HG03571 (cell line): ENCODE measurements around the gene YTHDF1.

Source experiments
- ATAC-seq: cut with Tn5 transposase; IDR thresholded peaks from one replicate; pipeline ENCODE4 v1.9.1; 2021; ENCODE audit not compliant: unreplicated experiment

The YTHDF1 gene

DNA sequence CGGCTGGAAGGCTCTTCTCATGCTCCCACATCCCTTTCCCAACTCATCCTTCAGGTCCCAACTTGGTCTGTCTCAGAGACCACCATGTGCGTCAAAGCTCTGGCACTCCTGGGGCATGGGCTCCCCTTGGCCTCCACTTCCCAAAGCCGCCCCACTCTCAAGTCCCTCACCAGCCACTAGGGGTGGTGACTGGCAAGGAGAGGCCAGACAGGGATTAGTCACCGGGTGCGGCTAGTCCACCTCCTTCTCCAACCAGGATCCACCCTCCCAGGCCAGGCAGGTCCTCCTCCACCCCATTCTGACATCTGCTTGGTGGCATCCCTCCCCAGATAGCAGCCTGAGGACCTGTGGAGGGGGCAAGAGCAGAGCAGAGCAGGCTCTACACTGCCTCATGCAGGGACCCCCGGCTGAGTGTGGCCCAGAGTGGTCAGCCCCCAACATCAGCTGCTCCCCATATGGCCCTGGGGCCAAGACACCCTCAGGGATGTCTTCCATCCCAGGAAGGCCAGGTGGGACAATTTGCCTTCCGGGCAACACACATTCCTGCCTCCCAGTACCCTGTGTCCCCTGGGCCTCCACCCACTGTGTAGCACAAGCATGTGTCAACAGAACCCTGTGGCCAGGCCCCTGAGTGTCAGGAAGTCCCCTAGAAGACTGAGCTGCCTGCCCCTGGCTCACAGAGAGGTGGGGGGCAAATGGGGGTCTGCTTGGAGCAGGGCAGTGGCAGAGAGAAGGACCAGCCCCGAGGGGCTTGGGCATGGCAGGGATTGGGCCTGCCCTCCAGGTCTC, 29.2 kb downstream of the YTHDF1 start:
- ATAC-seq: no peak

- no peak for ATAC-seq
Measured at GRCh38 chr20:63186084-63186483, 29.8 kb downstream of the YTHDF1 start.

DNA sequence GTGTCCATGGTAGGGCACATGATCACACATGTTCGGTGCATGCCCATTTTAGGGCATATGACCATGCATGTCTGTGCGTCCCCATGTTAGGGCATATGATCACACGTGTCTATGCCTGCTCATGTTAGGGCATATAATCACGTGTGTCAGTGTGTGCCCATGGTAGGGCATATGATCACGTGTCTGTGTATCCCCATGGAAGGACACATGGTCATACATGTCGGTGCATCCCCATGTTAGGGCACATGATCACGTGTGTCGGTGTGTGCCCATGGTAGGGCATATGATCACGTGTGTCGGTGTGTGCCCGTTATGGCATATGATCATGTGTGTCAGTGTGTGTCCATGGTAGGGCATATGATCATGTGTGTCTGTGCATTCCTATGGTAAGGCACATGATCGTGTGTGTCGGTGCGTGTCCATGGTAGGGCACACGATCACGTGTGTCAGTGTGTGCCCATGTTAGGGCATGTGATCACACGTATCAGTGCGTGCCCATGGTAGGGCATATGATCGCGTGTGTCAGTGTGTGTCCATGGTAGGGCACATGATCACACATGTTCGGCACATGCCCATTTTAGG, 30.6 kb downstream of the YTHDF1 start:
- no peak for ATAC-seq

- no peak for ATAC-seq
Measured at GRCh38 chr20:63183422-63184146, 32.3 kb downstream of the YTHDF1 start.

DNA sequence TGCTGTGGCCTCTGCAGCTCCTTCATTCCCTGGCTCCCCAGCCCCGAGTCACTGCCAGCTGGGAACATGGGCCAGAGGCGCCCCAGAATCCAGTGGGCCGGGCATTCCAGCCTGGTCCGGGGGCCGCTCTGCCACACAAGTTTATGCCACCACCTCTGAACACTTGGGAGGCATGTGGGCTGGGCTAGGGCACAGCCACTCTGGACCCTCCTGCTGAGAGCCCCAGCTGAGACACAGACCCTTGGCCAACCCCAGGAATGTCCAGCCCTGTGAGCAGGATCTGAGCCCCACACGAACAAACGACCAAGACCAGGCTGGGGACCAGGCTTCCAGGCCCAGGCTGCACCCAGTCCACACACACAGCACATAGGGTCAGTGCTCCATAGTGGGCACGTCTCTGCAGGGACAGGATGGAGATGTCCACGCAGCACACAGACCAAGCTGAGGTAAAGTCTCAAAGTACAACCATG, 33.0 kb downstream of the YTHDF1 start:
- no peak for ATAC-seq

DNA sequence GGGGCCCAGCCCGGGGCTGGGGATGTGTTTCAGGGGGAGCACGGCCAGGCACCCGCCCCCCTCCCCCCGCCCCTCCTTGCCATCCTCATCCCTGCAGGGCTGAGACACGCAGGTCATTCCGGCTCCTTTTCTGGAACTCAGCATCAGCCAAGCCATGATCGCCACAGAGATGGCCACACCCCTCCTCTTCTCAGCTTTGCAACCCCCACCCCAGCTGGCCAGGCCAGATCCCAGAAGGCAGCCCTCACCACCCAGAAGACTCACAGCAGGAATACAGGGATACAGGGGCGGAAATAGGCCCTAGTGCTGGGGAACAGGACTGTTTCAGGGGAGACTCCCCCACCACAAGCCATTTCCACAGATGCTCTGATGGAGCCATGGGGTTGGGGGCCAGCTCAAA, 33.5 kb downstream of the YTHDF1 start:
- ATAC-seq: no peak

DNA sequence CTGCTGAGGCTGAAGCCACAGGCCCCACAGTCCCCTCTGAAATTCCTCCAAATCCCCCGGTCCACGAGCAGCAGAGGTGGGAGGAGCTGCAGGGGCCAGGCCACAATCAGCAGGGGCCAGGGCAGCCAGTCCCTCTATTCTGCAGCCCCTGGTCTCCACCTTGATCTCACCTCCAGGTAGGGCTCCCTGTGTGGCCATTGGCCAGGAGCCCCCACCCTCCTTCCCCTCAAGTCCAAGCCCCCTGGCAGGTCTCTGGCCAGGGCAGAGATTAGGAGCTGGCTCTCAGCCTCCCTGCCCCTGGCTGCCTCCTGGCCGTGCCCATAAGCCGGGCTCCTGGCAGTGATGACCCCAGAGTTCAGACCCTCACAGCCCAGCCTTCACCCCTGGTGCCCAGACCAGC, 34.7 kb downstream of the YTHDF1 start:
- ATAC-seq: no peak

GRCh38 chr20:63180569-63181185, 35.3 kb downstream of the YTHDF1 start:
- no peak for ATAC-seq

DNA sequence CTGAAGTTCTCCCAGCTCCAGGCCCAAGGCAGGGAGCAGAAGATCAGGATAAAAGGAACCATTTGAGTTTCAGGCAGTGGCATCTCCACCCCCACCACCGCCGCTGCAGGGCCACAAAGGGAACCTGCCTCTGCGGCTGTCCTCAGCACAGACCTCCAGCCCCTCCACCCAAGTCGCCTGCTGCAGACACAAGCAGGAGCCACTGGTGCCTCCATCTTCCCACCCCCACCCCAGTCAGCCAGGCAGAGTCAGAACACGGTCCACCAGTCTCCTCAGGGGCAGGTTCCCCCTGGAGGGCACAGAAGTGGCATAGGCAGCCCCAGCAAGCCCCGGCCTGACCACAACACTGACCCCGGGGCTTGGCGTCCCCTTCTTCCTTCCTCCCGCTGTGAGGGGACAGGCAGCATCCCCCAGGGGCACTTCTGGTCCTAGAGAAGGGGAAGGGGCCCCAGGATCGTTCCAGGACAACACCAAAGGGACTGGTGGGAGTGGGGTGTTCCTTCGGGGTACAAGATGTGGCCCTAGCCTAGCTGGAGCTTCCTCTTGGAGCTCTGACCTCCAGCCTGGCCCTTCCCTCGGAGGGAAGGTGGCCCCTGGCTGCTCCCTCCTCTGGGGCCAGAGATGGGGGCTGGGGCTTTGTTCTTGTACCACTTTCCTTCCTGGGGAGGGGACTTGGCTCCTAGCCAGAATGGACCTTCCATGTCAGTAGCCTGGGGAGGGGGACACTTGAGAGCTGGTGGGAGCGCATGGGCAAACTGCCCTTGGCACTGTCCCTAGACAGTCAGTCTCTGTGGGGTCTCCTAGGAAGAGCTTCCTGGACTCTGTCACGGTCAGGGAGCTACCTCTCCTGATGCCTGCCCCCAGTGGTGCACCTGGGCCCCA, 36.0 kb downstream of the YTHDF1 start:
- no peak for ATAC-seq

DNA sequence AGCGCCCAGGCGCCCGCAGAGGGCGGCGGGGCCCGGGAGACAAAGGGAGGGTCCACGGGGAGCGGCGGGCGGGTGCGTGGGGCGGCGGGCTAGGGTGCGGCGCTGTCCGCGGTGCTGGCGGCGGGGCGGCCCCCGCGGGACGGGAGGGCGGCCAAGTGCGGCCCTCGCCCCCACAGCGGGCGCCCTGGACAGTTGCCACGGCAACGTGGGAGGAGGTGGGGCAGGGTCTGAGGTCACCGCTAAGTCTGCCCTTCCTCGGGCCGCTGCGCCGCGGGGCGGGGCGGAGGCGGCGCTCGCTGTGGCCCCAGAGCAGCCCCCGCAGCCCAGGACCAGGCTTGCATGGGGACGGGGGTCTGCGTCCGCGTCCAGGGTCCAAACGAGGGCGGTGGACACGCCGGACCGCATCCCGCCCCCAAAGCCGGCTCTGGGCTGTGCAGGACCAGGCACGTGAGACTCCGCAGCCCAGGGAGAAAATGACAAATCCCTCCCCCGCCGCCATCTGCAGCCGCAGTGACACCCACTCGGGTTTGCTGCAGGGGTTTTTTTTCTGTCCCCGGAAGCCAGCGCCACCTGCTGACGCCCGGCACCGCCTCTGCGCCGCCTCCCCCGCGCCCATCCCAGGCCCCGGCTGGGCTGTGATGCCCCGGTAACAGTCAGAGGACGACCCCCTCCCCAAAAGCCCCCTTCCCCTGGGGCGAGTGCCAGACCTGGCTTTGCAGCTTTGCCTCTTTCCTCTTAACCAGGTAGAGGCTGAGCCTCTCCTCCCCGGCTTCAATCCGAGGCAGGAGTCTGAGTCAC, 36.8 kb downstream of the YTHDF1 start:
- no peak for ATAC-seq

GRCh38 chr20:63178446-63178820, 37.5 kb downstream of the YTHDF1 start:
- ATAC-seq: no peak

DNA sequence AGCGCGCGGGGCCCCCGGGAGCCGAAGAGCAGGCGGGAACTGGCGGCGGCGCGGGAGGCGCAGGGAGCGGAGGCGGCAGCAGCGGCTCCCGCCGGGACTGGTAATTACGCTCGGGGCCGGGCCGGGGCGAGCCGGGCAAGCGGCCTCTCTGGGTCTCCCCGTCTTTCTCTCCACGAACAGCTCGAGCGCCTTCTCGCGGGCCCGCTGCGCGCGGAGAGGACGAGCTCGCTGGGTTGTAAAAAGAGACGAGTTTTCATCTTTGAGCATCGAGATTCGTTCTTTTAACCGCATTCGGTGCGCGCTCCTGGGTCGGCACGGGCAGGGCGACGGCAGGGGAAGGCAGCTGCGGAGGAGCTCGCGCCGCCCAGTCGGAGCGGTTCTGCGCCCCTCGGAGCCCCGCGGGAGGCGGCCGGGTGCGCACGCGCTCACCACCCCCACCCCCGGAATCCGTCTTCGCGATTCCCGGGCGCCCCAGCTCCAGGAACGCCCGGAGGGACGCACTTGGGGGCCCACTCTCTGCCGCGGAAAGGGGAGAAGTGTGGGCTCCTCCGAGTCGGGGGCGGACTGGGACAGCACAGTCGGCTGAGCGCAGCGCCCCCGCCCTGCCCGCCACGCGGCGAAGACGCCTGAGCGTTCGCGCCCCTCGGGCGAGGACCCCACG, 38.0 kb downstream of the YTHDF1 start:
- ATAC-seq: no peak

- ATAC-seq: no peak
Measured at GRCh38 chr20:63177134-63177784, 38.7 kb downstream of the YTHDF1 start.

GRCh38 chr20:63176427-63177133, 39.4 kb downstream of the YTHDF1 start:
- ATAC-seq: no peak

DNA sequence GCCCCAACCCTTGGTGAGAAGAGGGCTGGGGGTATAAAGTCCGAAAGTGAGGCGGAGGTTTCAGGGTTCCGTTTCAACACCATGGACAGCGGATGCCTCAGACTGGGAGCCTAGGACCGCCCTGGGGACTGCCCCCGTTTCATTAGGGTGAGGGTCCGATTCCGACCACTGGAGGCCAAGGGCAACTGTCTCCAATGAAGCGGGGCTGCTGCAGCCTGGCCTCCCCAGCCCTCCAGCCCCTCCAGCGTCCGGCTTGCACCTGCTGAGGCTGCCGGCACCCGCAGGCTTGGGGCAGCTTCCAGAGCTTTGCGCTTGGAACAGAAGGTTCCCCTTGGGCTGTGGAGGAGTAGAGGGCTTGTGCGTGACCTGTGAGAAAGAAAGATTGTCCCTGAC, 39.9 kb downstream of the YTHDF1 start:
- no peak for ATAC-seq

DNA sequence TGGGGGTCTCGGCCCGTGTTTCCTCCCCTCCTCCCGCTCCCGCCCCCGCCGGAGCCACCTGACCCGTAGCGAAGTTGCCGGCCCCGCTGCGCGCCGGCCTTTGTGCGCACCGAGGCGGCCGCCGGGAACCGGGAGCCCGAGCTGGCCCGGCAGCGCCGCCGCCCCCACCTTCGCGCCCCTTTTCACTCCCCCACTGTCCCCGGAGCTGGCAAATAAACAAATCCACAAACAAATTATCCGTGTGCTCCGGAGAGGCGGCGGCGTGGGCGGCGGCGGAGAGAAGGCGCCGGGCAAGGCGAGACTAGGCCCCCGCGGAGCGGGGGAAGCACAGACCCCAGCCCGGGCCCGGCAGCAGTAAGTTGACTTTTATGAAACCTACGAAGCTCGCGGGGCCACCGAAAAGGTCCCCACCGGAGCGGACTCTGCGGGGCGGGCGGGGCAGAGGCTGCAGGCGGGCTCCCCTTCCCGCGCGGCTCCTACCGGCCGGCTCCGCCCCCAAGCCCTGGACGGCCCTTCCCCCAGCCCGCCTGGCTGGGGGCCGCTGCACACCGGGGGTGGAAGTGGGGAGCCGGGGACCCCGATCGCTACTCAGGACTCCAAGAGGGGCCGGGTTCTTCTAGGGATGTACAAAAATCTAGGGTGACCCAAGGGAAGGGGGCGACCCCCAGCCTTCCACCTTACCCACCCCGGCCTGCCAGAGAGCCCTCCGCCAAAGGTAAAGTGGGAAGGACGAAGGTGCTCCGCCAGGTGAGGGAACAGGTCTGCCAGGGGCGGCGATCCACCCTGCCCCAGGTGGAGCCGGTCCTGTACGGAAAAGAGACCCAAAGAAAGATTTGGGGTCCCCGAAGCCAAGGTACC, 40.7 kb downstream of the YTHDF1 start:
- no peak for ATAC-seq

GRCh38 chr20:63174309-63175037, 41.5 kb downstream of the YTHDF1 start:
- ATAC-seq: no peak
